GM10266 (cell line): Measurements from ENCODE around the gene ITIH5.

Source experiments
- DNase-seq: peaks from one replicate; pipeline ENCODE4 v3.0.0; 2012; ENCODE audit errors: extremely low spot score
- CTCF ChIP-seq: IDR thresholded peaks from 2 replicates; pipeline ENCODE4 v1.5.1; 2012; ENCODE audit warnings: mild to moderate bottlenecking, low read depth; ENCODE audit not compliant: control insufficient read depth, insufficient read depth; ENCODE audit errors: missing control alignments

ITIH5 gene

GRCh38 chr10:7526017-7526400, 140.8 kb downstream of the ITIH5 start:
- no peak for DNase-seq
- no peak for TF ChIP-seq CTCF

GRCh38 chr10:7525314-7526016, 141.3 kb downstream of the ITIH5 start:
- TF ChIP-seq CTCF, result peak; percentile 86
- peak; percentile 86 for DNase-seq

GRCh38 chr10:7523656-7524055, 143.1 kb downstream of the ITIH5 start:
- TF ChIP-seq CTCF, result no peak
- no peak for DNase-seq

- no peak for TF ChIP-seq CTCF
- DNase-seq, result peak; percentile 34
Measured at GRCh38 chr10:7520507-7521485, 146.0 kb downstream of the ITIH5 start.

GRCh38 chr10:7519351-7519750, 147.4 kb downstream of the ITIH5 start:
- TF ChIP-seq CTCF, result no peak
- DNase-seq, result no peak

- TF ChIP-seq CTCF, result no peak
- no peak for DNase-seq
Measured at GRCh38 chr10:7518693-7519092, 148.1 kb downstream of the ITIH5 start.

- no peak for TF ChIP-seq CTCF
- DNase-seq, result no peak
Measured at GRCh38 chr10:7515439-7515838, 151.3 kb downstream of the ITIH5 start.
